ENCODE measurements around the gene NOD2. TPM values are rescaled to one million over a fixed set of nuclear protein-coding genes. Genes with fewer than 3 reads are reported as not detected.
A peak's percentile ranks its signal among the peaks of the same experiment; 100 is the strongest.

NOD2 gene
- total and polyA plus RNA-seq, 2 of the 13 experiments (the other 11 are each of a cell fraction or from before 2014, with no cell fraction given), result 0.27 to 0.81 TPM

- no peak for TF ChIP-seq ZNF281 (CRISPR knock-in tag; IDR thresholded peaks at IDR 0.05; ENCODE audit: borderline replicate concordance)
- no peak for TF ChIP-seq HIC2 (CRISPR knock-in tag; IDR thresholded peaks at IDR 0.05; ENCODE audit: low read depth)
- TF ChIP-seq, protein P1, sequence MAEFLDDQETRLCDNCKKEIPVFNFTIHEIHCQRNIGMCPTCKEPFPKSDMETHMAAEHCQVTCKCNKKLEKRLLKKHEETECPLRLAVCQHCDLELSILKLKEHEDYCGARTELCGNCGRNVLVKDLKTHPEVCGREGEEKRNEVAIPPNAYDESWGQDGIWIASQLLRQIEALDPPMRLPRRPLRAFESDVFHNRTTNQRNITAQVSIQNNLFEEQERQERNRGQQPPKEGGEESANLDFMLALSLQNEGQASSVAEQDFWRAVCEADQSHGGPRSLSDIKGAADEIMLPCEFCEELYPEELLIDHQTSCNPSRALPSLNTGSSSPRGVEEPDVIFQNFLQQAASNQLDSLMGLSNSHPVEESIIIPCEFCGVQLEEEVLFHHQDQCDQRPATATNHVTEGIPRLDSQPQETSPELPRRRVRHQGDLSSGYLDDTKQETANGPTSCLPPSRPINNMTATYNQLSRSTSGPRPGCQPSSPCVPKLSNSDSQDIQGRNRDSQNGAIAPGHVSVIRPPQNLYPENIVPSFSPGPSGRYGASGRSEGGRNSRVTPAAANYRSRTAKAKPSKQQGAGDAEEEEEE (CRISPR knock-in tag; IDR thresholded peaks at IDR 0.05; ENCODE audit: borderline replicate concordance), result no peak
- TF ChIP-seq, protein P2, sequence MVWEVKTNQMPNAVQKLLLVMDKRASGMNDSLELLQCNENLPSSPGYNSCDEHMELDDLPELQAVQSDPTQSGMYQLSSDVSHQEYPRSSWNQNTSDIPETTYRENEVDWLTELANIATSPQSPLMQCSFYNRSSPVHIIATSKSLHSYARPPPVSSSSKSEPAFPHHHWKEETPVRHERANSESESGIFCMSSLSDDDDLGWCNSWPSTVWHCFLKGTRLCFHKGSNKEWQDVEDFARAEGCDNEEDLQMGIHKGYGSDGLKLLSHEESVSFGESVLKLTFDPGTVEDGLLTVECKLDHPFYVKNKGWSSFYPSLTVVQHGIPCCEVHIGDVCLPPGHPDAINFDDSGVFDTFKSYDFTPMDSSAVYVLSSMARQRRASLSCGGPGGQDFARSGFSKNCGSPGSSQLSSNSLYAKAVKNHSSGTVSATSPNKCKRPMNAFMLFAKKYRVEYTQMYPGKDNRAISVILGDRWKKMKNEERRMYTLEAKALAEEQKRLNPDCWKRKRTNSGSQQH (CRISPR knock-in tag; IDR thresholded peaks at IDR 0.05; ENCODE audit: low read depth), result no peak
- no peak for TF ChIP-seq HOXA9 (CRISPR knock-in tag; IDR thresholded peaks at IDR 0.05; ENCODE audit: borderline replicate concordance)
- TF ChIP-seq, protein P3, sequence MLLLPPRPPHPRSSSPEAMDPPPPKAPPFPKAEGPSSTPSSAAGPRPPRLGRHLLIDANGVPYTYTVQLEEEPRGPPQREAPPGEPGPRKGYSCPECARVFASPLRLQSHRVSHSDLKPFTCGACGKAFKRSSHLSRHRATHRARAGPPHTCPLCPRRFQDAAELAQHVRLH (CRISPR knock-in tag; IDR thresholded peaks at IDR 0.05; ENCODE audit: borderline replicate concordance, low read depth), result peak; percentile 49; the same call in 1 of the 2 replicates
- TF ChIP-seq ZNF552 (CRISPR knock-in tag; IDR thresholded peaks at IDR 0.05; ENCODE audit: borderline replicate concordance), result no peak
- no peak for TF ChIP-seq TFDP2 (CRISPR knock-in tag; IDR thresholded peaks at IDR 0.05)
- TF ChIP-seq MBD4 (IDR thresholded peaks at IDR 0.05; ENCODE audit: borderline replicate concordance, low read length), result no peak
- no peak for TF ChIP-seq HNRNPK (IDR thresholded peaks at IDR 0.05; ENCODE audit: low read depth, low read length, poor library complexity, severe bottlenecking)
- TF ChIP-seq NFYC (CRISPR knock-in tag; IDR thresholded peaks at IDR 0.05), result no peak
- TF ChIP-seq CTCF (CRISPR knock-in tag; IDR thresholded peaks at IDR 0.05), result peak; percentile 91
Measured at GRCh38 chr16:50665128-50665878, 28.1 kb upstream of the NOD2 start (continued).

All from HepG2 (cell line).